ENCODE results near the gene PLEKHM3. TPM values are rescaled to one million over a fixed set of nuclear protein-coding genes. Genes with fewer than 3 reads are reported as not detected.

Gene PLEKHM3
- total RNA-seq, 1 experiment from 2014 or later, result 8.4 TPM

- DNase-seq, result no peak
- Histone ChIP-seq H2AFZ (no peak overlapping the region), H3F3A (ENCODE audit: insufficient read depth, low read depth) (no peaks in the 10 kb centered on the region), H3K27me3 (ENCODE audit: insufficient read depth, low read depth) (no peaks in the 10 kb centered on the region), H4K20me1 (ENCODE audit: insufficient read depth) (no peaks in the 10 kb centered on the region), H3K79me2 (ENCODE audit: low read depth) (no peaks in the 10 kb centered on the region), H3K36me3 (ENCODE audit: low read depth) (no peaks in the 10 kb centered on the region), H3K4me3 (no peak overlapping the region), H3K4me1 (replicated peaks; ENCODE audit: insufficient read depth) (no peaks in the 10 kb centered on the region), H3K9me3 (ENCODE audit: insufficient read depth, low read depth) (no peaks in the 10 kb centered on the region), H3K9me2 (ENCODE audit: insufficient read depth) (no peaks in the 10 kb centered on the region), H3K4me2 (no peak overlapping the region), H3K27ac (no peak overlapping the region)
- POLR2A ChIA-PET (ENCODE audit: unreplicated experiment), result no interaction called here
- CTCF ChIA-PET, result no interaction called here
- BruUV-seq (replicated peaks), result no TSS peak
- intact Hi-C loops (cut with micrococcal nuclease; ENCODE audit: unreplicated experiment), result no loop called here
- TF ChIP-seq CTCF (conservative IDR thresholded peaks at IDR 0.05) (no peak), EZH2 (IDR thresholded peaks at IDR 0.05; ENCODE audit: low read depth) (no peak)
These were observed 40.4 kb downstream of the PLEKHM3 start for GRCh38 chr2:207984765-207985480.

DNA sequence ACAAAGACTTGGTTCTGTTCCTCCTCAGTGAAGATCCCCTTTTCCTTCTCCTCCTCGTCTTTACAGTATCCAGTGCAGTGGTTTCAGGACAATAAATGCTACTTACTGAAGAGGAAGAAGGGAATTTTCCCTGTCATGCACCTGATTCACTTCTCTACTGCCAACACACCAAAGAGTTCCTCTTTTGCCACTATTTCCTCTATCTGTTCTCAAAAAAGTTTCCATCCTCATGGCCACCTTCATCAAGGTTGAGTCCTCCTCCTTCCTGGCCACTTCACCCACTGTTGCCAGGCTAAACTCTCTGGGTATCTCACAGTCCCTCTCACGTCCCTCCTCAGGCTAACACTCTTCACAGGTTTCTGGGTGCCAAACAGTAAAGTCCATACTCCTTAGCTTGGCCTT, 41.7 kb downstream of the PLEKHM3 start:
- Histone ChIP-seq H3K27me3 (ENCODE audit: insufficient read depth, low read depth) (no peaks in the 10 kb centered on the region), H3K79me2 (ENCODE audit: low read depth) (no peaks in the 10 kb centered on the region), H2AFZ (no peak overlapping the region), H3F3A (ENCODE audit: insufficient read depth, low read depth) (no peaks in the 10 kb centered on the region), H3K4me2 (no peak overlapping the region), H3K4me1 (replicated peaks; ENCODE audit: insufficient read depth) (no peaks in the 10 kb centered on the region), H3K4me3 (no peak overlapping the region), H4K20me1 (ENCODE audit: insufficient read depth) (no peaks in the 10 kb centered on the region), H3K36me3 (ENCODE audit: low read depth) (no peaks in the 10 kb centered on the region), H3K9me3 (ENCODE audit: insufficient read depth, low read depth) (no peaks in the 10 kb centered on the region), H3K9me2 (ENCODE audit: insufficient read depth) (no peaks in the 10 kb centered on the region), H3K27ac (no peak overlapping the region)
- CTCF ChIA-PET, result interaction anchor here (0.6 kb wide), 1 partner anchor 12 kb away, joined by 3 read pairs; no protein-coding TSS in a partner anchor
- DNase-seq, result no peak
- no peak for TF ChIP-seq EZH2 (IDR thresholded peaks at IDR 0.05; ENCODE audit: low read depth)
- no peak for TF ChIP-seq CTCF (conservative IDR thresholded peaks at IDR 0.05)
- POLR2A ChIA-PET (ENCODE audit: unreplicated experiment), result no interaction called here
- intact Hi-C loops (cut with micrococcal nuclease; ENCODE audit: unreplicated experiment), result no loop called here
- no TSS peak for BruUV-seq (replicated peaks)

- no peaks in the 10 kb centered on the region for H3K36me3 ChIP-seq (ENCODE audit: low read depth)
- no peaks in the 10 kb centered on the region for H3K27me3 ChIP-seq (ENCODE audit: insufficient read depth, low read depth)
- H3K27ac ChIP-seq, result no peak overlapping the region
- H3K79me2 ChIP-seq (ENCODE audit: low read depth), result no peaks in the 10 kb centered on the region
- H2AFZ ChIP-seq, result no peak overlapping the region
- ChIA-PET CTCF (no interaction called here), POLR2A (ENCODE audit: unreplicated experiment) (no interaction called here)
- DNase-seq, result no peak
- no peaks in the 10 kb centered on the region for H3K9me3 ChIP-seq (ENCODE audit: insufficient read depth, low read depth)
- BruUV-seq (replicated peaks), result no TSS peak
- H3K4me3 ChIP-seq, result no peak overlapping the region
- H3F3A ChIP-seq (ENCODE audit: insufficient read depth, low read depth), result peaks cover 16% of the 10 kb centered on the region; the same call in 1 of the 2 replicates
- H3K4me2 ChIP-seq, result no peak overlapping the region
- intact Hi-C loops (cut with micrococcal nuclease; ENCODE audit: unreplicated experiment), result no loop called here
- TF ChIP-seq CTCF (conservative IDR thresholded peaks at IDR 0.05), result no peak
- TF ChIP-seq EZH2 (IDR thresholded peaks at IDR 0.05; ENCODE audit: low read depth), result no peak
- H4K20me1 ChIP-seq (ENCODE audit: insufficient read depth), result no peaks in the 10 kb centered on the region
- no peaks in the 10 kb centered on the region for H3K9me2 ChIP-seq (ENCODE audit: insufficient read depth)
- peaks cover 13% of the 10 kb centered on the region for H3K4me1 ChIP-seq (replicated peaks; ENCODE audit: insufficient read depth)
These were observed 47.0 kb downstream of the PLEKHM3 start for GRCh38 chr2:207978177-207978948.
